ENCODE measurements around the gene DUSP2. TPM values are rescaled to one million over a fixed set of nuclear protein-coding genes. Genes with fewer than 3 reads are reported as not detected.

Gene DUSP2
- total RNA-seq, 4 donors from 2014 or later = 26.0 to 124 (median 74.1) TPM

DNA sequence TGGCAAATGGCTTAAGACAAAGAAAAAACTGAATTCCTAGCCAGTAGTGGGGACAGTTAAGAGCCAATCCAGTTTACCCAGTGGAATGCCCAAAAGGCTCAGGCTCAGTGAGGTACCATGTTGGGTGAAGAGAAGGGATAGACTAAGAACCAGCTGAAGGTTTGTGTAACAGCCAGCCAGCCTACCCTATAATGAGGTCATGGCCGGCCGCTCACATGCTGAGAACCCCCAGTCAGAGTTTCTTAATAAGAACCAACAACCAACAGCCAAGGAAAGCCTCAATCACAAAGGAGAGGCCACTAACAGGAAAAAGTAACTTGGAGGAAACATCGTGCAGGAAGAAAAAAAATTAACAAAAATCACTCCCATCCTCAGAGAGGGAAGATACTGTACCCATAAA is 25.4 kb upstream of the DUSP2 start:
- Histone ChIP-seq H3K9me3 (no peaks in the 10 kb centered on the region), H3K27me3 (no peaks in the 10 kb centered on the region)
- 91% methylated on average over 3 of the region's 3 CpGs for WGBS

DNA sequence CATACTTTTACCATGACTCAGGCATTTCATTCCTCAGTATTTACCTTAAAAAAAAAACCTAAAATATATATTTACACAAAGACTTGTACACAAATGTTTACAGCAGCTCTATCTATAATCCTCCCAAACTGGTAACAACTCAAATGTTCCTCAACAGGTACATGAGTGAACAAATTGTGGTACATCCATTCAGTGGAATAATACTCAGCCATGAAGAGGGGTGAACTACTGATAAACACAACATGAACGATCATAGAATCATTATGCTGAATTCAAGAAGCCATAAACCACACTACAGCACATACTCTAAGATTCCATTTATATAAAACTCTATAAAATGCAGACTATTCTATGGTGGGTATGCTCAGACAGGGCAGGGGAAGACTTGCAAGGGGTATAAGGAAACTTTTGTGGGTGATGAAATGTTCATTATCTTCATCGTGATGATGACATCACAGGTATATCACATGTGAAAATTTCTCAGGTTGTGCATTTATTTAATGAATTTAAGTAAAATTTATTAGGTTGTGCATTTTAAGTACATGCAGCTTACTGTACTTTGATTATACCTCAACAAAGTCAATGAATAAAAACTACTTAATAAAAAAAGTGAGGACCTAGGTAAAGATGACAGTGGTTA is 24.7 kb upstream of the DUSP2 start:
- no peak for DNase-seq (ENCODE audit: low spot score in 2 of 2)
- TF ChIP-seq, protein P1, sequence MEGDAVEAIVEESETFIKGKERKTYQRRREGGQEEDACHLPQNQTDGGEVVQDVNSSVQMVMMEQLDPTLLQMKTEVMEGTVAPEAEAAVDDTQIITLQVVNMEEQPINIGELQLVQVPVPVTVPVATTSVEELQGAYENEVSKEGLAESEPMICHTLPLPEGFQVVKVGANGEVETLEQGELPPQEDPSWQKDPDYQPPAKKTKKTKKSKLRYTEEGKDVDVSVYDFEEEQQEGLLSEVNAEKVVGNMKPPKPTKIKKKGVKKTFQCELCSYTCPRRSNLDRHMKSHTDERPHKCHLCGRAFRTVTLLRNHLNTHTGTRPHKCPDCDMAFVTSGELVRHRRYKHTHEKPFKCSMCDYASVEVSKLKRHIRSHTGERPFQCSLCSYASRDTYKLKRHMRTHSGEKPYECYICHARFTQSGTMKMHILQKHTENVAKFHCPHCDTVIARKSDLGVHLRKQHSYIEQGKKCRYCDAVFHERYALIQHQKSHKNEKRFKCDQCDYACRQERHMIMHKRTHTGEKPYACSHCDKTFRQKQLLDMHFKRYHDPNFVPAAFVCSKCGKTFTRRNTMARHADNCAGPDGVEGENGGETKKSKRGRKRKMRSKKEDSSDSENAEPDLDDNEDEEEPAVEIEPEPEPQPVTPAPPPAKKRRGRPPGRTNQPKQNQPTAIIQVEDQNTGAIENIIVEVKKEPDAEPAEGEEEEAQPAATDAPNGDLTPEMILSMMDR (IDR thresholded peaks at IDR 0.05) = no peak
- no peak for TF ChIP-seq POLR2A (IDR thresholded peaks at IDR 0.05)
- no peak for TF ChIP-seq EP300 (IDR thresholded peaks at IDR 0.05)
- no peak for TF ChIP-seq POLR2AphosphoS5 (IDR thresholded peaks at IDR 0.05)
- 87% methylated on average over 2 of the region's 2 CpGs for WGBS
- H3K4me3 ChIP-seq = no peak overlapping the region
- no peaks in the 10 kb centered on the region for H3K36me3 ChIP-seq
- no peak overlapping the region for H3K27ac ChIP-seq
- no peaks in the 10 kb centered on the region for H3K9me3 ChIP-seq
- H3K27me3 ChIP-seq = no peaks in the 10 kb centered on the region
- H3K4me1 ChIP-seq = no peaks in the 10 kb centered on the region

More for the DNA sequence above, 25.4 kb upstream of the DUSP2 start:
- H3K36me3 ChIP-seq = no peaks in the 10 kb centered on the region
- H3K4me1 ChIP-seq = no peaks in the 10 kb centered on the region
- no peak for TF ChIP-seq EP300 (IDR thresholded peaks at IDR 0.05)
- no peak for TF ChIP-seq POLR2A (IDR thresholded peaks at IDR 0.05)
- no peak for TF ChIP-seq POLR2AphosphoS5 (IDR thresholded peaks at IDR 0.05)
- TF ChIP-seq, protein P1 (IDR thresholded peaks at IDR 0.05) = no peak
- no peak overlapping the region for H3K27ac ChIP-seq
- H3K4me3 ChIP-seq = no peak overlapping the region
- no peak for DNase-seq (ENCODE audit: low spot score in 2 of 2)

DNA sequence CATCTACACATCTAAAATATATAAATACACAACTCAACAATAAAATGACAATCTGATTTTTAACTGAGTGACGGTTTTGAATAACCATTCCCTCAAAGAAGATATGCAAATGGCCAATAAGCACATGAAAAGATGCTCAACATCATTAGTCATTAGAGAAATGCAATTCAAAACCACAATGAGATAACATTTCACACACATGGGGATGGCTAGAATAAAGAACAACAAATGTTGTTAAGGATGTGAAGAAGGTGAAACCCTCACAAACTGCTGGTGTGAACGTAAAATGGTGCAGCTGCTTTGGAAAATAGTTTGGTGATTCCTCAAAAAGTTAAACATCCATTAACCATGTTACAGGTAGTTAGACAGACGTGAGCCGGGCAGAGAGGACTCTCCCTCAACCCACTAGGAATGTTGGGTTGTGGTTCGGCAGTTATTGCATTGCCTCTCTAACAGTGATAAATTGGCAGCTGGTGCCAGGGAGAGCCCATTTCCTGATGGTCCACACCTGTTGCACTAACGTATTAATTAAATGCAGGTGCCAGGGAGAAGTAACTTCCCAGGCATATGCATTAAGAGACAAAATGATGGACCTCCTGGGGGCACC is 22.3 kb upstream of the DUSP2 start:
- H3K9me3 ChIP-seq = no peaks in the 10 kb centered on the region
- WGBS = 64% methylated on average over 6 of the region's 6 CpGs
- H3K27me3 ChIP-seq = no peaks in the 10 kb centered on the region
- H3K36me3 ChIP-seq = no peaks in the 10 kb centered on the region
- no peaks in the 10 kb centered on the region for H3K4me1 ChIP-seq
- no peak overlapping the region for H3K27ac ChIP-seq
- no peak for DNase-seq (ENCODE audit: low spot score in 2 of 2)
- TF ChIP-seq POLR2AphosphoS5 (IDR thresholded peaks at IDR 0.05) (no peak), POLR2A (IDR thresholded peaks at IDR 0.05) (no peak), EP300 (IDR thresholded peaks at IDR 0.05) (no peak)
- TF ChIP-seq, protein P1 (IDR thresholded peaks at IDR 0.05) = no peak
- no peak overlapping the region for H3K4me3 ChIP-seq

DNA sequence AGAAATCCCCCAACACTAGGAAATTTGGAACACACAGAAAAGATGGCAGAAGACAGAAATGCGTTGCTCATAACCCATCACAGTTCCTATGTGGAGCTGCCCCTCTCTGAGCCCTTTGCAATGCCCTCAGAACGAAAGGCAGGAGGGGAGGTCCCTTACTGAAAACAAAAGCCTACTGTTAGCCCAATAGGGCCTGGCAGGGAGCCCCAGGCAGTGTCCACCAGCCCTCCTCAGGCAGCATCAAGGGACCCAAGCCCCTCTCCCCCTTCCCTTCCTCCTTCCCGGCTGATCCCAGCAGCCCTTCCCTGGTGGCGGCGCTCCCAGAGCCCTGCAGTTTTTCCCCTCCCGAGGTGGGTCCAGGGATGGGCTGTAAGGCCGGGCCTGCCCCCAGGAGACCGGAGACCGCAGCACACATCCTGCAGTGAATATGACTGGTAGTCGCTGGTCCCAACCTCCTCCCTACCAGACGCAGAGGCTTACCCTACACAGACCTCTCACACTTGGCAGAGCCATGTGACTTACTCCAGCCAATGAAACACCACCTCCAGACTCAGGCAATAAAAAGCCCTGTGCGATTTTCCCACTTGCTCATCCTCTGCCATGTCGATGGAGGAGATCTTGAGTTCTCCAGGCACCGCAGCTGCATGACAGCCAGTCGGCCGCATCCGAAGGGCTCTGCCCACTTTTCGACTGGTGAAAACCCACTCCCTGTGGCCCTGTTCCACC is 19.4 kb upstream of the DUSP2 start:
- Histone ChIP-seq H3K36me3 (no peaks in the 10 kb centered on the region), H3K9me3 (no peaks in the 10 kb centered on the region), H3K4me1 (no peaks in the 10 kb centered on the region), H3K4me3 (no peak overlapping the region), H3K27me3 (no peaks in the 10 kb centered on the region), H3K27ac (no peak overlapping the region)
- TF ChIP-seq EP300 (IDR thresholded peaks at IDR 0.05) (no peak), POLR2AphosphoS5 (IDR thresholded peaks at IDR 0.05) (no peak), POLR2A (IDR thresholded peaks at IDR 0.05) (no peak)
- TF ChIP-seq, protein P1 (IDR thresholded peaks at IDR 0.05) = no peak
- WGBS = 78% methylated on average over 18 of the region's 18 CpGs
- no peak for DNase-seq (ENCODE audit: low spot score in 2 of 2)
